ENCODE results near the gene TMIGD1. TPM values are rescaled to one million over a fixed set of nuclear protein-coding genes. Genes with fewer than 3 reads are reported as not detected.

Gene TMIGD1
- total and polyA plus RNA-seq, 10 of the 15 experiments (the other 5 are each of a cell fraction or from before 2014, with no cell fraction given): not detected

DNA sequence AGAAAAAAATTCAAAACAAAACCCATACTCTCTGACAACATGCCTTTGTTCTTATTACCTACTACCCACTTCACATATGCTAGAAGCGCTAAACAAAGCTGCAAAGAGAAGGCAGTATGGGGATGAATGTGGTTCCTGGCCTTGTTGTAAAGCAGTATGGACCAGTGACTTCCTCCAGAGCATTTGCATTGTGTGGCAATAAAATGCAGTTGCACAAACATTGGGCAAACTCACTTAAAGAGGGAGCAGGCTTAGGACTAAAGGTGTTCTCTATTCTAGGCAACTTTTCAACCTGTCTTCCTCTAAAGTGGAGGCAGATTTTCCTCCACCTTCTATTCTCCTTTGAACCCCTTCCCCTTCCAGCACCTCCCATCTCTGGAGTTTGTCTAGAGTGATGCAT, 17.1 kb downstream of the TMIGD1 start:
- no peak overlapping the region for H2AFZ ChIP-seq (ENCODE audit: control insufficient read depth, low read depth, low read length)
- FAIRE-seq (no peak), DNase-seq (ENCODE audit: low read depth, low spot score) (no peak), ATAC-seq (no peak)
- TF ChIP-seq EGR1 (IDR thresholded peaks at IDR 0.05; ENCODE audit: borderline replicate concordance in 1 of 2, low read depth in 2 of 2, low read length in 2 of 2) (no peak), RBBP5 (conservative IDR thresholded peaks at IDR 0.05) (no peak), SMAD5 (IDR thresholded peaks at IDR 0.05; ENCODE audit: low read depth) (no peak), MEF2A (IDR thresholded peaks at IDR 0.05; ENCODE audit: insufficient read depth, low read depth, low read length) (no peak), ZBED1 (IDR thresholded peaks at IDR 0.05; ENCODE audit: borderline replicate concordance) (no peak), ZNF274 (IDR thresholded peaks at IDR 0.05; ENCODE audit: insufficient read depth, insufficient read length) (no peak), ZZZ3 (IDR thresholded peaks at IDR 0.05; ENCODE audit: control insufficient read depth, insufficient read length, low read depth) (no peak), POLR2AphosphoS2 (IDR thresholded peaks at IDR 0.05; ENCODE audit: low read depth, low read length) (no peak), LARP7 (IDR thresholded peaks at IDR 0.05) (no peak), KDM1A (IDR thresholded peaks at IDR 0.05; ENCODE audit: borderline replicate concordance) (no peak)
- TF ChIP-seq, protein P1, sequence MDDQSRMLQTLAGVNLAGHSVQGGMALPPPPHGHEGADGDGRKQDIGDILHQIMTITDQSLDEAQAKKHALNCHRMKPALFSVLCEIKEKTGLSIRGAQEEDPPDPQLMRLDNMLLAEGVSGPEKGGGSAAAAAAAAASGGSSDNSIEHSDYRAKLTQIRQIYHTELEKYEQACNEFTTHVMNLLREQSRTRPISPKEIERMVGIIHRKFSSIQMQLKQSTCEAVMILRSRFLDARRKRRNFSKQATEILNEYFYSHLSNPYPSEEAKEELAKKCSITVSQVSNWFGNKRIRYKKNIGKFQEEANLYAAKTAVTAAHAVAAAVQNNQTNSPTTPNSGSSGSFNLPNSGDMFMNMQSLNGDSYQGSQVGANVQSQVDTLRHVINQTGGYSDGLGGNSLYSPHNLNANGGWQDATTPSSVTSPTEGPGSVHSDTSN (IDR thresholded peaks at IDR 0.05; ENCODE audit: insufficient replicate concordance, low read depth, low read length): no peak
- TF ChIP-seq, protein P2, sequence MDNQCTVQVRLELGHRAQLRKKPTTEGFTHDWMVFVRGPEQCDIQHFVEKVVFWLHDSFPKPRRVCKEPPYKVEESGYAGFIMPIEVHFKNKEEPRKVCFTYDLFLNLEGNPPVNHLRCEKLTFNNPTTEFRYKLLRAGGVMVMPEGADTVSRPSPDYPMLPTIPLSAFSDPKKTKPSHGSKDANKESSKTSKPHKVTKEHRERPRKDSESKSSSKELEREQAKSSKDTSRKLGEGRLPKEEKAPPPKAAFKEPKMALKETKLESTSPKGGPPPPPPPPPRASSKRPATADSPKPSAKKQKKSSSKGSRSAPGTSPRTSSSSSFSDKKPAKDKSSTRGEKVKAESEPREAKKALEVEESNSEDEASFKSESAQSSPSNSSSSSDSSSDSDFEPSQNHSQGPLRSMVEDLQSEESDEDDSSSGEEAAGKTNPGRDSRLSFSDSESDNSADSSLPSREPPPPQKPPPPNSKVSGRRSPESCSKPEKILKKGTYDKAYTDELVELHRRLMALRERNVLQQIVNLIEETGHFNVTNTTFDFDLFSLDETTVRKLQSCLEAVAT (IDR thresholded peaks at IDR 0.05): no peak
- TF ChIP-seq, protein P3, sequence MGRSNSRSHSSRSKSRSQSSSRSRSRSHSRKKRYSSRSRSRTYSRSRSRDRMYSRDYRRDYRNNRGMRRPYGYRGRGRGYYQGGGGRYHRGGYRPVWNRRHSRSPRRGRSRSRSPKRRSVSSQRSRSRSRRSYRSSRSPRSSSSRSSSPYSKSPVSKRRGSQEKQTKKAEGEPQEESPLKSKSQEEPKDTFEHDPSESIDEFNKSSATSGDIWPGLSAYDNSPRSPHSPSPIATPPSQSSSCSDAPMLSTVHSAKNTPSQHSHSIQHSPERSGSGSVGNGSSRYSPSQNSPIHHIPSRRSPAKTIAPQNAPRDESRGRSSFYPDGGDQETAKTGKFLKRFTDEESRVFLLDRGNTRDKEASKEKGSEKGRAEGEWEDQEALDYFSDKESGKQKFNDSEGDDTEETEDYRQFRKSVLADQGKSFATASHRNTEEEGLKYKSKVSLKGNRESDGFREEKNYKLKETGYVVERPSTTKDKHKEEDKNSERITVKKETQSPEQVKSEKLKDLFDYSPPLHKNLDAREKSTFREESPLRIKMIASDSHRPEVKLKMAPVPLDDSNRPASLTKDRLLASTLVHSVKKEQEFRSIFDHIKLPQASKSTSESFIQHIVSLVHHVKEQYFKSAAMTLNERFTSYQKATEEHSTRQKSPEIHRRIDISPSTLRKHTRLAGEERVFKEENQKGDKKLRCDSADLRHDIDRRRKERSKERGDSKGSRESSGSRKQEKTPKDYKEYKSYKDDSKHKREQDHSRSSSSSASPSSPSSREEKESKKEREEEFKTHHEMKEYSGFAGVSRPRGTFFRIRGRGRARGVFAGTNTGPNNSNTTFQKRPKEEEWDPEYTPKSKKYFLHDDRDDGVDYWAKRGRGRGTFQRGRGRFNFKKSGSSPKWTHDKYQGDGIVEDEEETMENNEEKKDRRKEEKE (IDR thresholded peaks at IDR 0.05): no peak
- ChIA-PET CTCF (interaction anchor here (0.6 kb wide), 1 partner anchor 212 kb away, joined by 3 read pairs; no protein-coding TSS in a partner anchor), SMC1A (ENCODE audit: uncharacterized antibody, unreplicated experiment) (interaction anchor here (0.7 to 1.8 kb wide), 3 partner anchors 10 to 39 kb away, joined by 3 to 5 read pairs (median 3); no protein-coding TSS in a partner anchor), RAD21 (ENCODE audit: unreplicated experiment) (no interaction called here), POLR2A (no interaction called here)
- in situ Hi-C loops (cut with MboI) (no loop called here), intact Hi-C loops (cut with micrococcal nuclease; ENCODE audit: unreplicated experiment) (no loop called here)
- H3K36me3 ChIP-seq (ENCODE audit: control insufficient read depth in 2 of 2, insufficient read depth in 2 of 2, low read length in 1 of 2): no peaks in the 10 kb centered on the region
- H3K27me3 ChIP-seq (replicated peaks in 1 of 2; ENCODE audit: control insufficient read depth in 2 of 2, insufficient read depth in 2 of 2, low read length in 1 of 2): no peaks in the 10 kb centered on the region; a peak in 1 of 4 replicates
- H3K79me2 ChIP-seq (ENCODE audit: control insufficient read depth, insufficient read depth, low read length): no peaks in the 10 kb centered on the region
- no peaks in the 10 kb centered on the region for H4K20me1 ChIP-seq (ENCODE audit: control insufficient read depth, insufficient read depth)
- no peak overlapping the region for H3K4me3 ChIP-seq
- no peaks in the 10 kb centered on the region for H3K9me3 ChIP-seq (replicated peaks; ENCODE audit: control insufficient read depth, insufficient read depth, low read length)
- no peak overlapping the region for H3K4me2 ChIP-seq (ENCODE audit: control insufficient read depth, insufficient read depth)
- no TSS peak for BruUV-seq (replicated peaks)
- 88% methylated on average over 1 of the region's 1 CpG for WGBS (ENCODE audit: insufficient coverage, insufficient replicate concordance, low lambda C conversion rate, missing lambda C conversion rate)
- H3K27ac ChIP-seq (ENCODE audit: control insufficient read depth, insufficient read depth): no peak overlapping the region
- H3K4me1 ChIP-seq (ENCODE audit: control insufficient read depth, insufficient read depth, low read length): no peaks in the 10 kb centered on the region
- no peak overlapping the region for H3K9ac ChIP-seq (ENCODE audit: control insufficient read depth, insufficient read depth, low read length)

All from GM12878 (cell line).